H1 (cell line): ENCODE results near the gene CDH10. TPM values are rescaled to one million over a fixed set of nuclear protein-coding genes. Genes with fewer than 3 reads are reported as not detected.

Experiments used
- CTCF ChIA-PET: fragments of 300-600 bp; sonication (Branson Sonifier 250); formaldehyde crosslinking; loops from one replicate; lab custom pipeline; 2021; ENCODE audit not compliant: partially characterized antibody; lab: Charles Lee
- POLR2A ChIA-PET: fragments of 300-600 bp; sonication (Branson Sonifier 250); formaldehyde crosslinking; loops from one replicate; lab custom pipeline; 2021; ENCODE audit warnings: inconsistent platforms; ENCODE audit not compliant: partially characterized antibody; lab: Charles Lee
- DNase-seq, 2 experiments: peaks; one replicate each; pipeline versions ENCODE4 v3.0.0 to v3.0.0-alpha.2; 2010 to 2022; ENCODE audit warnings: low spot score in 2 of 2, low read depth in 1 of 2, mixed read lengths in 1 of 2
- FAIRE-seq: peaks from 2 replicates; lab custom pipeline; 2011; peaks lifted over from hg19 to GRCh38; lab: Jason Lieb, UNC
- H2AFZ ChIP-seq: 2 replicates; pipeline ENCODE4 v1.8.1; 2012; ENCODE audit warnings: low read length, inconsistent platforms
- H2AK5ac ChIP-seq: 2 replicates; pipeline ENCODE4 v1.6.1; 2013; ENCODE audit warnings: low read depth, low read length
- H2BK120ac ChIP-seq: replicated peaks from 2 replicates; pipeline ENCODE3; 2013; ENCODE audit warnings: low read depth, low read length, inconsistent platforms
- H2BK12ac ChIP-seq: 2 replicates; pipeline ENCODE4 v1.6.1; 2013; ENCODE audit warnings: low read depth, low read length
- H2BK15ac ChIP-seq: 2 replicates; pipeline ENCODE4 v1.6.1; 2013; ENCODE audit warnings: low read length
- H2BK20ac ChIP-seq: 2 replicates; pipeline ENCODE4 v1.6.1; 2013; ENCODE audit warnings: low read length
- H2BK5ac ChIP-seq: 2 replicates; pipeline ENCODE4 v1.6.1; 2013; ENCODE audit warnings: low read depth, low read length
- H3K14ac ChIP-seq: 2 replicates; pipeline ENCODE4 v1.6.1; 2013; ENCODE audit warnings: inconsistent platforms; ENCODE audit not compliant: insufficient read length
- H3K18ac ChIP-seq: 2 replicates; pipeline ENCODE4 v1.6.1; 2013; ENCODE audit warnings: low read length; ENCODE audit errors: extremely low read depth
- H3K23ac ChIP-seq: 2 replicates; pipeline ENCODE4 v1.6.1; 2013; ENCODE audit warnings: inconsistent platforms; ENCODE audit not compliant: insufficient read length
- H3K23me2 ChIP-seq: 2 replicates; pipeline ENCODE4 v1.6.1; 2013; ENCODE audit warnings: low read depth, low read length
- H3K27ac ChIP-seq: 2 replicates; pipeline ENCODE4 v1.6.1; 2011; ENCODE audit warnings: low read depth, low read length, inconsistent platforms
- H3K27me3 ChIP-seq, 4 experiments: replicated peaks in 1 of 4; 1 replicate in 1 of 4; 2 replicates in 3 of 4; pipeline versions ENCODE4 v1.6.1 to v1.8.1; 2011 to 2013; ENCODE audit warnings: low read length in 3 of 4, mild to moderate bottlenecking in 3 of 4, inconsistent platforms in 2 of 4, mixed read lengths in 2 of 4, moderate library complexity in 1 of 4; ENCODE audit not compliant: control insufficient read depth in 3 of 4, insufficient read depth in 3 of 4; ENCODE audit errors: extremely low read depth in 1 of 4
- H3K36me3 ChIP-seq, 4 experiments: 2 replicates each; pipeline versions ENCODE4 v1.6.1 to v1.8.1; 2011 to 2013; ENCODE audit warnings: mild to moderate bottlenecking in 4 of 4, low read length in 3 of 4, moderate library complexity in 2 of 4, control low read depth in 1 of 4, inconsistent platforms in 1 of 4; ENCODE audit not compliant: insufficient read depth in 4 of 4, control insufficient read depth in 2 of 4
- H3K4ac ChIP-seq: replicated peaks from 2 replicates; pipeline ENCODE3; 2013; ENCODE audit warnings: low read length, low read depth, mixed read lengths, inconsistent platforms; ENCODE audit not compliant: insufficient read length
- H3K4me1 ChIP-seq, 4 experiments: replicated peaks in 1 of 4; 1 replicate in 1 of 4; 2 replicates in 3 of 4; pipeline versions ENCODE4 v1.6.1 to v1.8.1; 2011 to 2013; ENCODE audit warnings: low read length in 3 of 4, inconsistent platforms in 2 of 4, mixed read lengths in 1 of 4; ENCODE audit not compliant: insufficient read depth in 4 of 4, control insufficient read depth in 3 of 4
- H3K4me2 ChIP-seq, 2 experiments: 2 replicates each; pipeline versions ENCODE4 v1.6.1 to v1.8.1; 2011 to 2013; ENCODE audit warnings: low read depth in 2 of 2, low read length in 2 of 2, control low read depth in 1 of 2, inconsistent platforms in 1 of 2, mild to moderate bottlenecking in 1 of 2; ENCODE audit not compliant: insufficient read depth in 1 of 2
- H3K4me3 ChIP-seq, 4 experiments: fragments of 200-600, 300-600 bp in 1 of 4; sonication (generic), shearing (Covaris generic), sonication (Bioruptor Twin) in 1 of 4; 2 replicates each; pipeline versions ENCODE4 v1.5.1 to v1.8.1; 2011 to 2016; ENCODE audit warnings: low read length in 4 of 4, low read depth in 3 of 4, control low read depth in 2 of 4, inconsistent platforms in 2 of 4, mild to moderate bottlenecking in 2 of 4, mixed read lengths in 1 of 4, moderate library complexity in 1 of 4; ENCODE audit not compliant: insufficient read depth in 2 of 4; ENCODE audit errors: extremely low read depth in 1 of 4
- H3K56ac ChIP-seq: replicated peaks from 2 replicates; pipeline ENCODE3; 2013; ENCODE audit warnings: low read depth, mild to moderate bottlenecking, mixed read lengths, low read length, inconsistent platforms; ENCODE audit not compliant: insufficient read length
- H3K79me1 ChIP-seq: 2 replicates; pipeline ENCODE4 v1.6.1; 2013; ENCODE audit warnings: low read depth, low read length, control low read depth
- H3K79me2 ChIP-seq, 2 experiments: 2 replicates each; pipeline versions ENCODE4 v1.6.1 to v1.8.1; 2012 to 2013; ENCODE audit warnings: low read length in 2 of 2, mild to moderate bottlenecking in 2 of 2, inconsistent platforms in 1 of 2; ENCODE audit not compliant: insufficient read depth in 2 of 2, control insufficient read depth in 1 of 2
- H3K9ac ChIP-seq, 4 experiments: replicated peaks in 1 of 4; 1 replicate in 1 of 4; 2 replicates in 3 of 4; pipeline versions ENCODE4 v1.6.1 to v1.8.1; 2011 to 2013; ENCODE audit warnings: low read depth in 3 of 4, low read length in 3 of 4, control low read depth in 2 of 4, mild to moderate bottlenecking in 2 of 4, moderate library complexity in 2 of 4, inconsistent platforms in 1 of 4; ENCODE audit errors: extremely low read depth in 1 of 4
- H3K9me3 ChIP-seq, 2 experiments: 2 replicates each; pipeline versions ENCODE4 v1.6.1 to v1.8.1; 2012 to 2013; ENCODE audit warnings: mild to moderate bottlenecking in 2 of 2, moderate library complexity in 2 of 2, control low read depth in 1 of 2, inconsistent platforms in 1 of 2, low read depth in 1 of 2, low read length in 1 of 2, mixed read lengths in 1 of 2; ENCODE audit not compliant: insufficient read depth in 2 of 2
- H4K20me1 ChIP-seq, 2 experiments: replicated peaks in 1 of 2; 2 replicates each; pipeline versions ENCODE3 to v1.8.1; 2011 to 2013; ENCODE audit warnings: inconsistent platforms in 2 of 2, low read length in 2 of 2, mild to moderate bottlenecking in 1 of 2; ENCODE audit not compliant: insufficient read depth in 2 of 2, control insufficient read depth in 1 of 2
- H4K5ac ChIP-seq: 2 replicates; pipeline ENCODE4 v1.6.1; 2013; ENCODE audit warnings: low read length, low read depth, mixed read lengths, inconsistent platforms; ENCODE audit not compliant: insufficient read length
- H4K8ac ChIP-seq: 2 replicates; pipeline ENCODE4 v1.8.0; 2013; ENCODE audit warnings: mild to moderate bottlenecking, moderate library complexity, low read length, inconsistent platforms; ENCODE audit not compliant: insufficient read depth; ENCODE audit errors: extremely low read depth
- H4K91ac ChIP-seq: replicated peaks from 2 replicates; pipeline ENCODE3; 2013; ENCODE audit warnings: low read length, mixed read lengths, inconsistent platforms; ENCODE audit not compliant: insufficient read length
- ASH2L ChIP-seq: fragments of 200-600, 300-600 bp; sonication (generic); IDR thresholded peaks from one replicate; pipeline ENCODE4 v1.7.1; 2017; ENCODE audit warnings: low read length
- BACH1 ChIP-seq: IDR thresholded peaks from 2 replicates; pipeline ENCODE4 v1.6.1; 2012; ENCODE audit warnings: low read length, improper control_type of control experiment
- BCL11A ChIP-seq, 2 experiments: IDR thresholded peaks; one replicate each; pipeline ENCODE4 v1.6.1; 2011; ENCODE audit warnings: low read depth in 2 of 2, low read length in 2 of 2, mild to moderate bottlenecking in 2 of 2
- CHD2 ChIP-seq: IDR thresholded peaks from 2 replicates; pipeline ENCODE4 v1.6.1; 2012; ENCODE audit warnings: low read length, improper control_type of control experiment
- CREB1 ChIP-seq: IDR thresholded peaks from 2 replicates; pipeline ENCODE4 v1.6.1; 2012; ENCODE audit warnings: inconsistent platforms
- EP300 ChIP-seq, 2 experiments: IDR thresholded peaks; 1 replicate in 1 of 2; 2 replicates in 1 of 2; pipeline ENCODE4 v1.6.1; 2011 to 2012; ENCODE audit warnings: low read depth in 2 of 2, low read length in 2 of 2, mild to moderate bottlenecking in 2 of 2, borderline replicate concordance in 1 of 2, inconsistent platforms in 1 of 2, moderate library complexity in 1 of 2
- EZH2 ChIP-seq: fragments of 200-600 bp; sonication (generic); IDR thresholded peaks from 2 replicates; pipeline ENCODE4 v1.7.1; 2012; ENCODE audit warnings: low read depth, mild to moderate bottlenecking, moderate library complexity, low read length, inconsistent platforms; ENCODE audit not compliant: severe bottlenecking
- HDAC6 ChIP-seq: IDR thresholded peaks from one replicate; pipeline ENCODE4 v1.7.1; 2012; ENCODE audit warnings: low read depth, mild to moderate bottlenecking, inconsistent platforms, low read length, moderate library complexity
- MAFK ChIP-seq: IDR thresholded peaks from 2 replicates; pipeline ENCODE4 v1.6.1; 2012; ENCODE audit warnings: low read depth, mild to moderate bottlenecking, improper control_type of control experiment, low read length
- NANOG ChIP-seq: IDR thresholded peaks from 2 replicates; pipeline ENCODE4 v1.6.1; 2011; ENCODE audit warnings: low read length, low read depth, mild to moderate bottlenecking, inconsistent platforms; ENCODE audit not compliant: insufficient read depth, poor library complexity, severe bottlenecking
- SP1 ChIP-seq: IDR thresholded peaks from 2 replicates; pipeline ENCODE4 v1.6.1; 2011; ENCODE audit warnings: low read depth, low read length
- SP4 ChIP-seq: IDR thresholded peaks from 2 replicates; pipeline ENCODE4 v1.6.1; 2012; ENCODE audit warnings: low read length, inconsistent platforms
- SRF ChIP-seq: IDR thresholded peaks from 2 replicates; pipeline ENCODE4 v1.6.1; 2011; ENCODE audit warnings: mild to moderate bottlenecking, low read depth, low read length, moderate library complexity
- SUZ12 ChIP-seq: fragments of 200-600 bp; sonication (generic); IDR thresholded peaks from 2 replicates; pipeline ENCODE4 v1.6.1; 2012; ENCODE audit warnings: mild to moderate bottlenecking, inconsistent platforms, low read length, moderate library complexity, mixed read lengths
- TBP ChIP-seq: IDR thresholded peaks from 2 replicates; pipeline ENCODE4 v1.6.1; 2011; ENCODE audit warnings: low read depth, low read length, improper control_type of control experiment
- ZNF274 ChIP-seq: IDR thresholded peaks from 2 replicates; pipeline ENCODE4 v1.7.0; 2012; ENCODE audit warnings: low read length, borderline replicate concordance; ENCODE audit errors: extremely low read depth
- polyA plus RNA-seq, 7 experiments: library from polyadenylated mRNA; depleted of rRNA in 3 of 7; stranded (reverse) in 5 of 7; unstranded in 2 of 7; fragments of >200 nt in 5 of 7; fragments of 200-250 nt in 2 of 7; gene quantifications; 1 replicate in 5 of 7; 2 replicates in 1 of 7; 4 replicates in 1 of 7; pipeline versions ENCODE4 v1.2.1 to v1.2.3, GENCODE V29; 2011 to 2013; ENCODE audit warnings: missing spikeins in 2 of 7, mixed read lengths in 2 of 7
- total RNA-seq: library from RNA; stranded (reverse); fragmentation: NEBNext Ultra II Directional; extraction: Animal tissue kit (Norgen Biotek cat#: 25700); gene quantifications from 2 replicates; pipeline ENCODE4 v1.2.1, GENCODE V29; 2021
- TF ChIP-seq, protein P1 (sequence below): IDR thresholded peaks from 2 replicates; pipeline ENCODE4 v1.6.1; 2012; ENCODE audit warnings: inconsistent platforms

Gene CDH10
- total and polyA plus RNA-seq, 2 of the 8 experiments (the other 6 are each of a cell fraction or from before 2014, with no cell fraction given) = 0.11 TPM; not detected in 1

- no peak overlapping the region for H2BK15ac ChIP-seq
- H3K79me1 ChIP-seq = no peaks in the 10 kb centered on the region
- H3K14ac ChIP-seq = no peak overlapping the region
- H2BK120ac ChIP-seq = no peak overlapping the region
- no peak overlapping the region for H2BK12ac ChIP-seq
- no peaks in the 10 kb centered on the region for H3K9me3 ChIP-seq
- no peak overlapping the region for H3K27ac ChIP-seq
- H4K20me1 ChIP-seq = no peaks in the 10 kb centered on the region
- no peak overlapping the region for H4K8ac ChIP-seq
- no peak overlapping the region for H4K5ac ChIP-seq
- H3K4me1 ChIP-seq = no peaks in the 10 kb centered on the region
- no peak overlapping the region for H2BK5ac ChIP-seq
- H3K36me3 ChIP-seq = no peaks in the 10 kb centered on the region
- no peak overlapping the region for H3K23ac ChIP-seq
- H2AFZ ChIP-seq = no peak overlapping the region
- H3K9ac ChIP-seq = no peak overlapping the region
- no peak overlapping the region for H3K4me3 ChIP-seq
- ChIA-PET CTCF (no interaction called here), POLR2A (no interaction called here)
- H3K79me2 ChIP-seq = no peaks in the 10 kb centered on the region
- no peak overlapping the region for H3K4ac ChIP-seq
- H3K27me3 ChIP-seq = no peaks in the 10 kb centered on the region
- no peak overlapping the region for H2BK20ac ChIP-seq
- no peak overlapping the region for H3K18ac ChIP-seq
- FAIRE-seq (no peak), DNase-seq (no peak)
- H3K56ac ChIP-seq = no peak overlapping the region
- no peak overlapping the region for H3K4me2 ChIP-seq
- no peak overlapping the region for H4K91ac ChIP-seq
- H3K23me2 ChIP-seq = no peaks in the 10 kb centered on the region
- H2AK5ac ChIP-seq = no peak overlapping the region
- TF ChIP-seq ASH2L (no peak), SP4 (no peak), NANOG (no peak), CHD2 (no peak), SRF (no peak), BCL11A (IDR thresholded peaks at IDR 0.05; ENCODE audit: low read depth in 2 of 2, low read length in 2 of 2) (no peak), ZNF274 (no peak), EP300 (IDR thresholded peaks at IDR 0.05; ENCODE audit: borderline replicate concordance in 1 of 2, low read depth in 2 of 2, low read length in 2 of 2) (no peak), BACH1 (no peak), TBP (no peak), SP1 (no peak), CREB1 (no peak), SUZ12 (no peak), HDAC6 (no peak), MAFK (no peak), EZH2 (no peak)
- TF ChIP-seq, protein P1, sequence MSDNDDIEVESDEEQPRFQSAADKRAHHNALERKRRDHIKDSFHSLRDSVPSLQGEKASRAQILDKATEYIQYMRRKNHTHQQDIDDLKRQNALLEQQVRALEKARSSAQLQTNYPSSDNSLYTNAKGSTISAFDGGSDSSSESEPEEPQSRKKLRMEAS = no peak
Observed at GRCh38 chr5:24566933-24567332, 77.8 kb downstream of the CDH10 start.
